Vagina (tissue), 2 donors: Measurements from ENCODE around the gene KAZN.

Experiments
- POLR2A ChIP-seq, 2 donors: fragments of 450-650 bp; IDR thresholded peaks; one replicate each; pipeline ENCODE4 v1.6.1; 2017; ENCODE audit warnings: antibody characterized with exemption in 2 of 2, mild to moderate bottlenecking in 2 of 2, moderate library complexity in 2 of 2
- POLR2AphosphoS5 ChIP-seq, 2 donors: sonication (generic); formaldehyde crosslinking; IDR thresholded peaks; one replicate each; pipeline ENCODE4 v1.9.0; 2017; ENCODE audit warnings: antibody characterized with exemption in 2 of 2, mild to moderate bottlenecking in 2 of 2, low read depth in 1 of 2; ENCODE audit not compliant: insufficient read depth in 1 of 2

DNA sequence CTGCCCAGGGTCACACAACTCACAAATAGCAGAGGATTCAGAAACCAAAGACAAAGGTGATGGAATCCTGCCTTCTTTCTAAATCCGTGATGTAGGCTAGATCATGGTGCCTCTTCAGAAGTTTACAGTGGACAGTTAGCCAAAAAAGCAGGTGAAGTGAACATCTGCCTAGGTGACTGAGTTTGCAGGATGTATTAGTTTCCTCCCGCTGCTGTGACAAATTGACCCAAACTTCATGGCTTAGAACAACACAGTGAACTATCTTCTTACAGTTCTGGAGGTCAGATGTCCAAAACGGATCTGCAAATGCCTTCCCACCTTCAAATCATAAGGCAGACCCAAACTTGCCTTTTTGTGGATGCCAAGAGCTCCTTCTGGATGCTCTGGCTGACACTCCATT, 551.9 kb downstream of the KAZN start:
- TF ChIP-seq POLR2AphosphoS5 (IDR thresholded peaks at IDR 0.05; ENCODE audit: insufficient read depth in 1 of 2, low read depth in 1 of 2) (no peak), POLR2A (IDR thresholded peaks at IDR 0.05) (no peak)
